ENCODE data around the gene SLC6A1.

The SLC6A1 gene

GRCh38 chr3:11088831-11089230 lies 96.3 kb downstream of the SLC6A1 start:
- TF ChIP-seq TAF1 (IDR thresholded peaks at IDR 0.05; ENCODE audit: borderline replicate concordance, low read depth, low read length): no peak
- TF ChIP-seq POLR2AphosphoS5 (IDR thresholded peaks at IDR 0.05; ENCODE audit: low read depth, low read length): no peak
- no peak for FAIRE-seq

More at GRCh38 chr3:11088831-11089230, 96.3 kb downstream of the SLC6A1 start:
- DNase-seq (ENCODE audit: insufficient read length): no peak

Measured in GM12892 (cell line).